Lower leg skin (tissue), 4 donors: Measurements from ENCODE around the gene FCER1G. TPM values are rescaled to one million over a fixed set of nuclear protein-coding genes. Genes with fewer than 3 reads are reported as not detected.
A peak's percentile ranks its signal among the peaks of the same experiment; 100 is the strongest.

Experiments used
- DNase-seq, 2 donors: peaks; one replicate each; pipeline ENCODE4 v3.0.0-alpha.2; 2019; ENCODE audit warnings: low spot score in 2 of 2
- H3K4me3 ChIP-seq: fragments of 200-600 bp; sonication (generic); 2 replicates; pipeline ENCODE4 v1.5.1; 2017; ENCODE audit warnings: mild to moderate bottlenecking, low read depth; ENCODE audit not compliant: poor library complexity, severe bottlenecking
- POLR2A ChIP-seq, 2 donors: fragments of 450-650 bp; IDR thresholded peaks; one replicate each; pipeline ENCODE4 v1.6.1; 2016 to 2017; ENCODE audit warnings: antibody characterized with exemption in 2 of 2, mild to moderate bottlenecking in 1 of 2, moderate library complexity in 1 of 2
- WGBS, 2 donors: methylation state at CpG; one replicate each; pipeline ENCODE4 v1.1.5; 2018; 5-methylcytosine and 5-hydroxymethylcytosine counted together
- intact Hi-C: fragments of 100-400 bp; cut with DNase I; formaldehyde crosslinking; loops from one replicate; pipeline ENCODE4 v1.15.0; 2023; ENCODE audit warnings: low total_unique reads
- total RNA-seq, 4 donors: library from RNA; depleted of rRNA; stranded (reverse); fragments of >200 nt; gene quantifications; one replicate each; pipeline ENCODE4 v1.1.0, GENCODE V29; 2016
- TF ChIP-seq, protein P1 (sequence below), 3 donors: fragments of 450-650 bp; IDR thresholded peaks; one replicate each; pipeline ENCODE4 v1.5.1; 2016; ENCODE audit warnings: antibody characterized with exemption in 3 of 3, mild to moderate bottlenecking in 3 of 3, moderate library complexity in 2 of 3

Gene FCER1G
- total RNA-seq: 10 to 100 TPM in 2 of 4 donors, 1 to 10 TPM in 2; 5.0 to 31.9 (median 17.9) TPM

DNA sequence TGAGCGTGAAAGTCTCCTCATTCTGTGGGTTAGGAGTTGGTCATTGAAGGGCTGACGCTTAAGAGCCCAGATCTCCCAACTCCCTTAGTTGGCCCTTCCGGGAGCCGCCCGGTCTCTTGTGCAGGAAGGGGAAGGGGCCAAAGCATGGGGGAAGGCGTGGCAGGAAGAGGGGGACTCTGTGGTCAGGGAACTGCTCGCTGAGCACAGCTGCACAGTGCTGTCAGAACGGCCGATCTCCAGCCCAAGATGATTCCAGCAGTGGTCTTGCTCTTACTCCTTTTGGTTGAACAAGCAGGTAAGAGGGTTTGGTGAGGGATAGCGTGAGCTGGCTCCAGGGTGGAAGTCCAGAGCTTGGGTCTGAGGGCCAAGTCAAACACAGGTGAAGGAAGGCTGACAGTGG, at the start of gene FCER1G:
Gene FCER1G (plus strand): TSS at position 220 of the 400 bp plus-strand sequence. CDS start 27 bp downstream, at position 247.
- WGBS, 2 donors: 74 to 77% methylated on average over 10 of the region's 10 CpGs
- peak; percentile 54 to 90 for DNase-seq
- TF ChIP-seq, protein P1, sequence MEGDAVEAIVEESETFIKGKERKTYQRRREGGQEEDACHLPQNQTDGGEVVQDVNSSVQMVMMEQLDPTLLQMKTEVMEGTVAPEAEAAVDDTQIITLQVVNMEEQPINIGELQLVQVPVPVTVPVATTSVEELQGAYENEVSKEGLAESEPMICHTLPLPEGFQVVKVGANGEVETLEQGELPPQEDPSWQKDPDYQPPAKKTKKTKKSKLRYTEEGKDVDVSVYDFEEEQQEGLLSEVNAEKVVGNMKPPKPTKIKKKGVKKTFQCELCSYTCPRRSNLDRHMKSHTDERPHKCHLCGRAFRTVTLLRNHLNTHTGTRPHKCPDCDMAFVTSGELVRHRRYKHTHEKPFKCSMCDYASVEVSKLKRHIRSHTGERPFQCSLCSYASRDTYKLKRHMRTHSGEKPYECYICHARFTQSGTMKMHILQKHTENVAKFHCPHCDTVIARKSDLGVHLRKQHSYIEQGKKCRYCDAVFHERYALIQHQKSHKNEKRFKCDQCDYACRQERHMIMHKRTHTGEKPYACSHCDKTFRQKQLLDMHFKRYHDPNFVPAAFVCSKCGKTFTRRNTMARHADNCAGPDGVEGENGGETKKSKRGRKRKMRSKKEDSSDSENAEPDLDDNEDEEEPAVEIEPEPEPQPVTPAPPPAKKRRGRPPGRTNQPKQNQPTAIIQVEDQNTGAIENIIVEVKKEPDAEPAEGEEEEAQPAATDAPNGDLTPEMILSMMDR (IDR thresholded peaks at IDR 0.05): no peak
- TF ChIP-seq POLR2A (IDR thresholded peaks at IDR 0.05): peak in 1 of 2 donors; percentile 18
- H3K4me3 ChIP-seq: peak within 1 kb of the TSS; percentile 10
- intact Hi-C loops: no loop called here

DNA sequence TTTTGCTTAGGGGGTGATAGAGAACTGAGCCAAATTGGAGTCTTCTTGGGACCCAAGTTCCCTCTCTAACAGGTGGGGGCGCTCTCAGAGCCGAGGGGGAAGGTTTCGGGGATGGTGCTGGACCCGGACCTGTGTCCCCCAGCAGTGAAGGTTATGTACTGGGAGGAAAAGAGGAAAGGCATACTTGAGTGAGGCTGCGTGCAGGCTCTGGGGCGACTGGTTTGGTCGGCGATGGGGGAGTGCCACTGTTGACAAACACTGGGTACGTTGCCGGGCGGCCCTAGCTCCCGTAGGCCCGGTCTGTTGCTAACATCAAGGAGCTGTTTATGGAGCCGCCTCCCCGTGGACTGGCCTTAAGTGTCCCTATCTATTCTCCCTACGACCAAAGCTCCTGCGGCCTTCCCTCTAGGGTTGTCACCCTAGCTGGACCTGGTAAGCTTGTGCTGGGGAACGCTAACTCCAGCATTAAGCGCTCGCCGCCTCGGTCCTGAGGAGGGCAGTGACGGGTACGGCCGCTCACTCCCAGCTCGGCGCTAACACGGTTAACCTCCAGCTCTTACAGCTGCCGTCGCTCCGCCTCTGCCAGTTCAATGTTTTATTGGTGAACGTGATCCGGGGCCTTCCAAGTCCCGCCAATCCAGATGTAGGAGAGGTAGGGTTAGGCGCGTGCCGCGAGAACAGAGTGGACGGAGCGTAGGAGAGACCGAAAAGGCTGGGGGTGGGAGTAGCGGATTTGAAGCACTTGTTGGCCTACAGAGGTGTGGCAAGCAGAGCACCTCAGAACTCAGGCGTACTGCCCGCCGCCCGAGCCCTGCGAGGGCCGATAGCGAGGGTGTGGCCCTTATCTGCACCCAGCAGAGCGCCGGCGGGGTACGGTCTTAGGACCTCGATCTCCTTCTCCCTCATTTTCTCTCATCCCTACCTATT, 49.1 kb upstream of the FCER1G start, which contains the start of gene PPOX:
Gene PPOX (plus strand): TSS at position 685 of the 927 bp plus-strand sequence. CDS start 422 bp downstream, outside the sequence.
- peak within 1 kb of the TSS; percentile 59 for H3K4me3 ChIP-seq
- WGBS, 2 donors: 0 to 1% methylated on average over 46 to 49 of the region's 54 CpGs
- intact Hi-C loops: no loop called here
- DNase-seq: peak; percentile 98 to 99
- TF ChIP-seq, protein P1 (IDR thresholded peaks at IDR 0.05): no peak
- peak in 1 of 2 donors; percentile 14 for TF ChIP-seq POLR2A (IDR thresholded peaks at IDR 0.05)

DNA sequence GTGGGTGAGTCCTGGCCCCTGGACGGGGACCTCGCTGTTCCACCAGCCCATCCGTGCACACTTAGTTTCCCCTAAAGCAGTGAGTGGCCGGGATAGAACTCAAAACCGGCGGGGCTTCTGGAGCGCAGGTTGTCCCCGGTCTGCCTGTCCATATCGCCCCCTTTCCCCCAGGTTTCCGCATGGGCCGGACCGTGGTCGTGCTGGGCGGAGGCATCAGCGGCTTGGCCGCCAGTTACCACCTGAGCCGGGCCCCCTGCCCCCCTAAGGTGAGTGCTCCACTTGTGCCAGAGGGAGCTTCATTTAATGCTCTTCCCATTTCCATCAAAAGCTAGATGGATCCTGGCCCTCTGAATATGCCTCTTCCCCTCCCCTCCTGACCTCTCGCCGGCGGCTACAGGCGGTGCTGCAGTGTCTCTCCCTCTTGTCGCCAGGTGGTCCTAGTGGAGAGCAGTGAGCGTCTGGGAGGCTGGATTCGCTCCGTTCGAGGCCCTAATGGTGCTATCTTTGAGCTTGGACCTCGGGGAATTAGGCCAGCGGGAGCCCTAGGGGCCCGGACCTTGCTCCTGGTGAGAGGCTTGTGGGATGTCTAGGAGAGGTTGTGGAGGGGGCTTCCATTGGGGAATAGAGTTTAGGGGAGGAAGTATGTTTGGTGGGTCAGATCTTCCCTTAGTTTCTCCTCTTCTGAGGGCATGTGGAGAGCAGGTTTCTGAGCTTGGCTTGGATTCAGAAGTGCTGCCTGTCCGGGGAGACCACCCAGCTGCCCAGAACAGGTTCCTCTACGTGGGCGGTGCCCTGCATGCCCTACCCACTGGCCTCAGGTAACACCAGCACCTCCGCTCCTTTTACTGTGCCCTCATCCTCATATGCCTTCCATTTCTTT, 48.2 kb upstream of the FCER1G start:
- WGBS, 2 donors: 4 to 5% methylated on average over 33 of the region's 33 CpGs
- peak overlapping the region; percentile 59 for H3K4me3 ChIP-seq
- intact Hi-C loops: no loop called here
- no peak for DNase-seq
- TF ChIP-seq, protein P1 (IDR thresholded peaks at IDR 0.05): no peak
- TF ChIP-seq POLR2A (IDR thresholded peaks at IDR 0.05): no peak

DNA sequence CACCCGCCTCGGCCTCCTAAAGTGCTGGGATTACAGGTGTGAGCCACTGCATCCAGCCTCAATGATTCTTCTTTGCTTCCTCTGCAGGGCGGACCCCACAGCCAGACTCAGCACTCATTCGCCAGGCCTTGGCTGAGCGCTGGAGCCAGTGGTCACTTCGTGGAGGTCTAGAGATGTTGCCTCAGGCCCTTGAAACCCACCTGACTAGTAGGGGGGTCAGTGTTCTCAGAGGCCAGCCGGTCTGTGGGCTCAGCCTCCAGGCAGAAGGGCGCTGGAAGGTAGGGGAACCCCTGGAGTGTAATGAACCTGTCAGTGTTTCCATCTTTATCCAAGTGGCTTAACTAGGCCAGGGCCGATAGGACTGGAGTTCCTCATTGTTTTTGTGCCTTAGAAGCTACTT, 46.2 kb upstream of the FCER1G start:
- intact Hi-C loops: no loop called here
- WGBS, 2 donors: 94% methylated on average over 9 of the region's 9 CpGs
- no peak overlapping the region for H3K4me3 ChIP-seq
- no peak for DNase-seq
- TF ChIP-seq, protein P1 (IDR thresholded peaks at IDR 0.05): no peak
- no peak for TF ChIP-seq POLR2A (IDR thresholded peaks at IDR 0.05)

DNA sequence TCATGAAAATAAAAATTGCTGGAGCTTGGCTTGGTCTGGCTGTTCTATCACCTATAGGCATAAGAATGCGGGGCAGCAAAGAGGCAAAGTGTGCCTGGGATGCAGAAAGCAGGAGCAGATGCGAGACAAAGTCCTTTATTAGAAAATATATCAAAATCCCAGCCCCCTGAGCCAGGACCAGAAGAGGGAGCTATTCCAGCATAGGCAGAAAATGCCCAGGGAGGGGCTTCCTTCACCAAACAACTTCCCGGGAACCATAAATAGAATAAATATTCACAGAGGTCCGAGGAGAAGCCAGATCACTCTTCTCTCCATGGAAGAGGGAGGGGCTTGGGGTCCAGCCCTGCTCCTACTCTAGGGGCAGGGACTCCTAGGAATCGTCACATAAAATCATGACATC, 43.9 kb upstream of the FCER1G start:
- intact Hi-C loops: no loop called here
- no peak for DNase-seq
- H3K4me3 ChIP-seq: no peak overlapping the region
- TF ChIP-seq POLR2A (IDR thresholded peaks at IDR 0.05): no peak
- TF ChIP-seq, protein P1 (IDR thresholded peaks at IDR 0.05): no peak
- WGBS, 2 donors: 58% methylated on average over 5 of the region's 5 CpGs
